Activated B cell treated with CpG ODN at 0.5 μM for 24 hours (primary cell): ENCODE measurements around the gene MARVELD3. TPM values are rescaled to one million over a fixed set of nuclear protein-coding genes. Genes with fewer than 3 reads are reported as not detected.
"Not testable (repeated sequence)": the region's sequence is repeated elsewhere in the genome, so short reads cannot be mapped to it uniquely, and the experiment has no call there.

Source experiments
- ATAC-seq: fragments of 200-7000 bp; cut with Tn5 transposase; one replicate; pipeline ENCODE4 v1.10.0; 2021; ENCODE audit warnings: low read depth, mild to moderate bottlenecking, moderate library complexity
- CTCF ChIA-PET: fragments of 350-600 bp; sonication (Branson Sonifier 250); formaldehyde crosslinking; loops from one replicate; lab custom pipeline; 2021; ENCODE audit warnings: antibody characterized with exemption; lab: Charles Lee
- POLR2A ChIA-PET: fragments of 350-600 bp; sonication (Branson Sonifier 250); formaldehyde crosslinking; loops from one replicate; lab custom pipeline; 2021; ENCODE audit warnings: antibody characterized with exemption; lab: Charles Lee
- DNase-seq: peaks from one replicate; pipeline ENCODE4 v3.0.0; 2022
- H3K27ac Mint-ChIP-seq: one replicate; pipeline ENCODE4 v1.8.0; 2020; ENCODE audit warnings: mixed read lengths
- H3K27me3 Mint-ChIP-seq: one replicate; pipeline ENCODE4 v1.8.0; 2021; ENCODE audit warnings: mixed read lengths
- H3K36me3 Mint-ChIP-seq: one replicate; pipeline ENCODE4 v1.8.0; 2021; ENCODE audit warnings: low read depth, mixed read lengths
- H3K4me1 Mint-ChIP-seq: one replicate; pipeline ENCODE4 v1.8.0; 2021; ENCODE audit warnings: mixed read lengths
- H3K4me3 Mint-ChIP-seq: one replicate; pipeline ENCODE4 v1.8.0; 2020; ENCODE audit warnings: mild to moderate bottlenecking, mixed read lengths
- H3K9me3 Mint-ChIP-seq: one replicate; pipeline ENCODE4 v1.8.0; 2020; ENCODE audit warnings: mixed read lengths
- intact Hi-C: fragments of 100-400 bp; cut with micrococcal nuclease; formaldehyde crosslinking; loops from one replicate; pipeline ENCODE4 v1.15.1; 2024
- total RNA-seq: library from RNA; stranded (reverse); gene quantifications from 2 replicates; pipeline ENCODE4 v1.2.3, GENCODE V29; 2022
- TF ChIP-seq, protein P1 (sequence below): fragments of 200-600 bp; IDR thresholded peaks from one replicate; pipeline ENCODE4 v1.8.0; 2022; ENCODE audit warnings: antibody characterized with exemption, mild to moderate bottlenecking

MARVELD3 gene
- total RNA-seq, 1 donor from 2014 or later: not detected

DNA sequence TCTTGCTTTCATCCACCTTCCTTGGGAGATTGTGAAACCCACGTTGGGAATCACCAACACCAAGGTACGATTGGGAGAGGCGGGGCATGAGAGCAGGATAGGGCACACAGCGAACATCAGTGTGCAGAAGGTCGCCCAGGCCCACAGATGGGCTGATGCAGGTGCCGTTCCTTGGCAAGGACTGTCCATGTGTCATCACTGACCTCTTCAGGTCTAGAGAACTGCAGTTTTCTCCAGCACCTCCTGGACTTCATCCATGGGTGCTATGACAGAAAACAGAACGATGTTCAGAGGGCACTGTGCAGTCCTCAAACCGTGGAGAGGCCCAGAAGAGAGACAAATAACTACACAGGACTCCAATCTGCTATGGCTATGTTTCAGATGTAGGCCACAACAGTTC, 25.2 kb upstream of the MARVELD3 start:
- DNase-seq (no peak), ATAC-seq (no peak)
- Mint-ChIP-seq H3K4me1 (no peaks in the 10 kb centered on the region), H3K27me3 (peaks cover 4% of the 10 kb centered on the region), H3K36me3 (no peaks in the 10 kb centered on the region), H3K9me3 (no peaks in the 10 kb centered on the region), H3K27ac (no peak overlapping the region), H3K4me3 (no peak overlapping the region)
- ChIA-PET CTCF (no interaction called here), POLR2A (no interaction called here)
- TF ChIP-seq, protein P1, sequence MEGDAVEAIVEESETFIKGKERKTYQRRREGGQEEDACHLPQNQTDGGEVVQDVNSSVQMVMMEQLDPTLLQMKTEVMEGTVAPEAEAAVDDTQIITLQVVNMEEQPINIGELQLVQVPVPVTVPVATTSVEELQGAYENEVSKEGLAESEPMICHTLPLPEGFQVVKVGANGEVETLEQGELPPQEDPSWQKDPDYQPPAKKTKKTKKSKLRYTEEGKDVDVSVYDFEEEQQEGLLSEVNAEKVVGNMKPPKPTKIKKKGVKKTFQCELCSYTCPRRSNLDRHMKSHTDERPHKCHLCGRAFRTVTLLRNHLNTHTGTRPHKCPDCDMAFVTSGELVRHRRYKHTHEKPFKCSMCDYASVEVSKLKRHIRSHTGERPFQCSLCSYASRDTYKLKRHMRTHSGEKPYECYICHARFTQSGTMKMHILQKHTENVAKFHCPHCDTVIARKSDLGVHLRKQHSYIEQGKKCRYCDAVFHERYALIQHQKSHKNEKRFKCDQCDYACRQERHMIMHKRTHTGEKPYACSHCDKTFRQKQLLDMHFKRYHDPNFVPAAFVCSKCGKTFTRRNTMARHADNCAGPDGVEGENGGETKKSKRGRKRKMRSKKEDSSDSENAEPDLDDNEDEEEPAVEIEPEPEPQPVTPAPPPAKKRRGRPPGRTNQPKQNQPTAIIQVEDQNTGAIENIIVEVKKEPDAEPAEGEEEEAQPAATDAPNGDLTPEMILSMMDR: no peak
- intact Hi-C loops: no loop called here

- ChIA-PET CTCF (interaction anchor here (0.7 to 5.4 kb wide), 8 partner anchors 43 to 197 kb away, joined by 3 to 157 read pairs (median 5); no protein-coding TSS in a partner anchor), POLR2A (interaction anchor here (0.6 to 6.1 kb wide), 4 partner anchors 44 to 147 kb away, joined by 3 to 120 read pairs (median 6); partner anchors contain the start of gene ZNF23)
- TF ChIP-seq, protein P1: no peak
- no peaks in the 10 kb centered on the region for H3K36me3 Mint-ChIP-seq
- DNase-seq: no peak
- H3K27me3 Mint-ChIP-seq: peaks cover 8% of the 10 kb centered on the region
- intact Hi-C loops: no loop called here
- peaks cover 33% of the 10 kb centered on the region for H3K4me1 Mint-ChIP-seq
- H3K27ac Mint-ChIP-seq: peak overlapping the region; percentile 79
- no peak for ATAC-seq
- H3K4me3 Mint-ChIP-seq: no peak overlapping the region
- no peaks in the 10 kb centered on the region for H3K9me3 Mint-ChIP-seq
These were observed 16.9 kb upstream of the MARVELD3 start for GRCh38 chr16:71609066-71609465.

- H3K27me3 Mint-ChIP-seq: peaks cover 9% of the 10 kb centered on the region
- ATAC-seq (no peak), DNase-seq (no peak)
- ChIA-PET CTCF (interaction anchor here (0.9 to 5.4 kb wide), 35 partner anchors 13 to 351 kb away, joined by 3 to 157 read pairs (median 5); partner anchors contain the start of genes TLE7 and ZNF23), POLR2A (interaction anchor here (0.7 to 6.1 kb wide), 7 partner anchors 43 to 198 kb away, joined by 3 to 120 read pairs (median 7); partner anchors contain the start of gene ZNF23)
- peaks cover 33% of the 10 kb centered on the region for H3K4me1 Mint-ChIP-seq
- H3K27ac Mint-ChIP-seq: no peak overlapping the region
- TF ChIP-seq, protein P1: no peak
- no peak overlapping the region for H3K4me3 Mint-ChIP-seq
- H3K36me3 Mint-ChIP-seq: no peaks in the 10 kb centered on the region
- H3K9me3 Mint-ChIP-seq: no peaks in the 10 kb centered on the region
- intact Hi-C loops: no loop called here
These were observed 15.5 kb upstream of the MARVELD3 start for GRCh38 chr16:71610447-71610846.

DNA sequence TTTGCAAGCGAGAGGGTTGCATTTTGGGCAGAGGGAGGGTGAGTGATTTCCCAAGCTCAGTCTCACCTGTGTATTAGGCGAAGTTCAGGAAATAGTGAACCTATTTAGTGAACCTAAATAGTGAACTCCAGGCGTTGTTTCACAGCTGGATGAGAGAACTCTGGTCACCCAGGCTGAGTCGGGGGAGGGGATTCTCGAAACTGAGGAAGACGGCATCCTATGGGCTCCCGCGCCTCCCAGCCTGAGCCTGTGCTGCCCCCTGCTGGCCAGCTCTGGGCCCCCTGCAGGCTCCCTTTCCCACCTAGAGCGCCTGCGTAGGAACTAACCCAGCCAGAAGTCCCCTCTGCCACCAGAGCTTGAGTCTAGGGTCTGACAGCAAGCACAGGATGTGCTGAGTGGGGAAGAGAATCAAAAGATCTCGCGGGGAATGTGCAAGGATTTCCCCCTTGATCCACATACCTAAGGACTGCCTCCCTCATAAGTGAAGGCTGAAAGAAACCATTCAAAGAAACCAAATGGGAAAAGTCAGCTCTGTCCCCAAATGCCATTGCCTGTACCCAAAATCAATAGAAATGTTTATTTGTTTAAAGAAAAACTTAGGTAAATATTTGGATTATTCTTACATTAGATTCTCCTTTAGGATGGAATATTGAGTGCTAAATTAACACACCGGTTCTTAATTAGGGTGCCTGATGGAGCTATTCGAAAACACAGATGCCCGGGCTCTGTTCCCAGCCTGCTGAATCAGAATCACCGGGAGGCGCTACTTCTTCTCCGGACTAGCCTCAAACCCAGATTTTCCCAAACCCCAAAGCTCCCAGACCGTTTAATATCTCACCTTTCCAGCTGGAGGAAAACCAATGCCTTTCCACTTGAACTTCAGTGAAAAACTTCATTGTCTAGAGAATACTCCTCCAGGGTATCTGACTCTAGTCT, 14.8 kb upstream of the MARVELD3 start:
- Mint-ChIP-seq H3K36me3 (no peaks in the 10 kb centered on the region), H3K4me3 (peak overlapping the region; percentile 65), H3K27me3 (peaks cover 9% of the 10 kb centered on the region), H3K27ac (no peak overlapping the region), H3K4me1 (peaks cover 33% of the 10 kb centered on the region), H3K9me3 (no peaks in the 10 kb centered on the region)
- DNase-seq (peak; percentile 83), ATAC-seq (peak; percentile 76)
- CTCF ChIA-PET: interaction anchor here (0.5 to 5.4 kb wide), 41 partner anchors 12 to 350 kb away, joined by 3 to 157 read pairs (median 5); partner anchors contain the start of genes TLE7 and ZNF23
- POLR2A ChIA-PET: interaction anchor here (0.6 to 6.1 kb wide), 7 partner anchors 44 to 199 kb away, joined by 3 to 120 read pairs (median 7); partner anchors contain the start of gene ZNF23
- TF ChIP-seq, protein P1: no peak
- intact Hi-C loops: loop anchor here (1.0 kb wide), 6 partner anchors 46 to 149 kb away; partner anchors contain the start of gene ZNF23

DNA sequence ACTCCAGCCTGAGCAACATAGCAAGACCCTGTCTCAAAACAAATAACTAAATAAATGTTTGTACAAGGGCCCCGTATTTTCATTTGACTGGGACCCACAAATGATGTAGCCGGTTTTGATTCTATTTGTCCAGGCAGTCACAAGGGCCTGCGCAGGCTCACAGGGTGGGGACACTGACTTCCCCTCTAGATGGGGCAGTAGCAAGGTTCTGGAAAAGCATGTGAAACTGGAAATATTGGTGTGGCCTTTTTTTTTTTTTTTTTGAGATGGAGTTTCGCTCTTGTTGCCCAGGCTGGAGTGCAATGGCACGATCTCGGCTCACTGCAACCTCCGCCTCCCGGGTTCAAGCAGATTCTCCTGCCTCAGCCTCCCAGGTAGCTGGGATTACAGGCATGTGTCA, 11.0 kb upstream of the MARVELD3 start:
- intact Hi-C loops, POLR2A ChIA-PET: not testable (repeated sequence)
- H3K27me3 Mint-ChIP-seq: peaks cover 12% of the 10 kb centered on the region

More for the DNA sequence above, 11.0 kb upstream of the MARVELD3 start:
- not testable (repeated sequence) for H3K36me3 Mint-ChIP-seq, H3K4me3 Mint-ChIP-seq, ATAC-seq, H3K9me3 Mint-ChIP-seq, H3K27ac Mint-ChIP-seq, DNase-seq
- CTCF ChIA-PET: interaction anchor here (2.0 kb wide), 1 partner anchor 202 kb away, joined by 5 read pairs; no protein-coding TSS in a partner anchor
- peaks cover 14% of the 10 kb centered on the region for H3K4me1 Mint-ChIP-seq
